GM12875 (cell line): ENCODE measurements around the gene SLC29A1.

ENCODE experiments used
- H3K4me3 ChIP-seq: one replicate; pipeline ENCODE4 v1.5.1; 2011; ENCODE audit warnings: low read depth, low read length, control low read depth
- CTCF ChIP-seq: IDR thresholded peaks from 2 replicates; pipeline ENCODE4 v1.5.1; 2011; ENCODE audit warnings: low read depth, mild to moderate bottlenecking, control low read depth, inconsistent platforms, low read length, moderate library complexity, borderline replicate concordance; ENCODE audit not compliant: insufficient read depth

Gene SLC29A1

DNA sequence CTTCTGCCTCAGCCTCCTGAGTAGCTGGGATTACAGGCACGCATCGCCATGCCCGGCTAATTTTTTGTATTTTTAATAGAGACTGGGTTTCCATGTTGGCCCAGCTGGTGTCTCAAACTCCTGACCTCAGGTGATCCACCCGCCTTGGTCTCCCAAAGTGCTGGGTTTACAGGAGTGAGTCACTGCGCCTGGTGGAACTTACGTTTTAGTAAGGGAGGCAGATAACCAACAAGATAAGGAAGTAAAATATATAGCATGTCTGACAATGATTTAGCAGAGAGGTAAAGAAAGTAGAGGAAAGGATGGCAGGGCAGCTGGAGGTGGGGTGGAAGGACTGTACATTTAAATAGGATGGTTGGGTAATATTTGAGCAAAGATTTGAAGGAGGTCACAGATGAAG is 19.4 kb upstream of the SLC29A1 start:
- no peak overlapping the region for H3K4me3 ChIP-seq
- no peak for TF ChIP-seq CTCF

GRCh38 chr6:44207966-44208365 is 15.4 kb upstream of the SLC29A1 start:
- no peak overlapping the region for H3K4me3 ChIP-seq
- TF ChIP-seq CTCF: no peak

- H3K4me3 ChIP-seq: no peak overlapping the region
These were observed 12.1 kb upstream of the SLC29A1 start for GRCh38 chr6:44211284-44211683.

GRCh38 chr6:44214307-44214706 is 9.1 kb upstream of the SLC29A1 start:
- TF ChIP-seq CTCF: no peak
- H3K4me3 ChIP-seq: no peak overlapping the region

More at GRCh38 chr6:44211284-44211683, 12.1 kb upstream of the SLC29A1 start:
- TF ChIP-seq CTCF: no peak

GRCh38 chr6:44216677-44217331 is 6.6 kb upstream of the SLC29A1 start, which contains the start of gene MYMX:
MYMX (plus strand) TSS chr6:44216926; CDS start chr6:44217472, 546 bp downstream.
- no peak for TF ChIP-seq CTCF
- no peak within 1 kb of the TSS for H3K4me3 ChIP-seq

DNA sequence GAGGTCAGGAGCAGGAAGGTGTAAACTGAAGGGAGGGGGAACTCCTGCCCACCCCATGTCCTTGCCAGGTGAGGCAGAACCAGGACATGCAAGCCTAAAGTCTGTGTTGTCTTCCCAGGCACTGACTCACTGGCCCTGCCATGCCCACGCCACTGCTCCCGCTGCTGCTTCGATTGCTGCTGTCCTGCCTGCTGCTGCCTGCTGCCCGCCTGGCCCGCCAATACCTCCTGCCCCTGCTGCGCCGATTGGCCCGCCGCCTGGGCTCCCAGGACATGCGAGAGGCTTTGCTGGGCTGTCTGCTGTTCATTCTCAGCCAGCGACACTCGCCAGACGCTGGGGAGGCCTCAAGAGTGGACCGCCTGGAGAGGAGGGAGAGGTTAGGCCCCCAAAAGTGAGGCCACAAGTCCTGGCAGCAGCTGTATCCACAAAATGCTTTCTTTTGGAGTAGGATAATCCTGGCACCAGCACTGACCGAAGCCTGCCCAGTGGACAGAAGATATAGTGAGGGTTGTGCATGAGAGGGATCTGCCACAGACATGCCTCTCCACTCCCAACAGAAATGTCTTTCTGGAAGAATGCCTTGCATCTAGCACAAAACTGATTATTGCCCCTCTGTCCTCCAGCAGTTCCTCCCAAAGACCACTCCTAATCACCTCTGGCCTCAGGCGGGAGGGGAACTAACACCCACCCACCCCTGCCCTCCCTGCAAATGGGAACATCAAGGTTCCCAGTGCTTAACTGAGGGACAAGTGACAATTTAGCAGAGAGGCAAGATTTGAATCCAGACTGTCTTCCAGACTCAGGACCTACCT is 5.9 kb upstream of the SLC29A1 start:
- no peak overlapping the region for H3K4me3 ChIP-seq
- TF ChIP-seq CTCF: no peak
